ENCODE measurements around the gene THOC1. TPM values are rescaled to one million over a fixed set of nuclear protein-coding genes. Genes with fewer than 3 reads are reported as not detected.

THOC1 gene
- polyA plus RNA-seq, 4 donors = 56.9 to 124 (median 75.9) TPM

GRCh38 chr18:285817-286216, 18.0 kb upstream of the THOC1 start:
- no peak for DNase-seq (ENCODE audit: low read depth in 4 of 4, low spot score in 3 of 4)

GRCh38 chr18:275486-275885, 7.6 kb upstream of the THOC1 start:
- DNase-seq (ENCODE audit: low read depth in 4 of 4, low spot score in 3 of 4) = no peak

DNA sequence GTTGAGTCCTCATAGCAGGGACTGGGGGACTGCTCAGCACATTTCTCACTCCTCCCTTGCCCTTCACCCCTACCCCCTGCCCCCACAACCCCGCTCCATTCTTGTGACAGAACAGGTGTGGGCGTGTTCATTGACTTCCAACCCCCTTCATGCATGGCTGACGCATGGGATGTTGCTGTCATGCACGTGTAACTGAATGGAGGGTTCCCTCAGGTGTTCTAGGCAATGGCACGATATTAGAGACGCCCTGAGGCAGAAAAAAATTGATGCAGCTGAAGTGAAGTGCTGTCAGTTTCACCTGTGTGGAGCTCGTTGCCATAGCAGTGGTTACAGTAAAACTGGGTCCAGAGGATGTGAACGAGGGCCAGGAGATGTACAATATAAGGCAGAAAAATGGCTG, 6.5 kb upstream of the THOC1 start:
- DNase-seq (ENCODE audit: low read depth in 4 of 4, low spot score in 3 of 4) = no peak

DNA sequence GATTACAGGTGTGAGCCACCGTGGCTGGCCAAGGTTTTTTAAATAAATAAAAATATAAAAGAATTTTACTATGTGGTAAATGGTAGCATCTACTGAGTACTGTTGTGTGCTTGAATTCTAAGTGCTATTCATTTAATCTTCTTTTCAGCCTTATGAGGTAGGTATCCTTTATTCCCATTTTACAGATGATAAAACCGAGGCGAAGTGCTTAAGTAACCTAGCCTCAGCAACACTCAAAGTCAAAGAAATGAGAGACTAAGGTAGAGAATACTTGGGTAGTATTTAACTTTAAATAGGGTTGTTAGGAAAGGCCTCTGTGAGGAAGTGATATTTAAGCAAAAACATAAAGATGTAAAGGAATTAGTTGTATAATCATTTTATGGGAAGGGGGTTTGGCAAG, 5.7 kb upstream of the THOC1 start:
- DNase-seq (ENCODE audit: low read depth in 4 of 4, low spot score in 3 of 4) = no peak

DNA sequence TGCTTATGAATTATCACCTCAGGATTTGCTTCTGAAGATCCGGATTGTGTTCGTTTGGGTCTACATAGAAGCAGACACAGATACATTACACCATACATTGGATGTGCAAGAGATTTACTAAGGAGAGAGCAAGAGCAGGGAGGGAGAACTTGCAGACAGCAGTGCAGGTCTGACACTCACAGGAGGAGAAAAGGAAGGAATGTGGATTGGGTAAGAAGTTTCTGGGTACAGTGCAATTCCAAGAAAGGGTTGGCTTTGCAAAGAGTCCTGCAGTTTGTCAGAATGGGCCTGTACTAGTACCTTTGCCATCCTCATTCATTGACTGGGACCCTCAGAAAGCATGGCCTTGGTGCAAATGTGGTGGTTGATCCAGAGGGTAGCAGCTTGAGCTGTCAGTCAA, 4.8 kb upstream of the THOC1 start:
- no peak for DNase-seq (ENCODE audit: low read depth in 4 of 4, low spot score in 3 of 4)

- no peak for DNase-seq (ENCODE audit: low read depth in 4 of 4, low spot score in 3 of 4)
These were observed 1.7 kb upstream of the THOC1 start for GRCh38 chr18:269480-270095.

DNA sequence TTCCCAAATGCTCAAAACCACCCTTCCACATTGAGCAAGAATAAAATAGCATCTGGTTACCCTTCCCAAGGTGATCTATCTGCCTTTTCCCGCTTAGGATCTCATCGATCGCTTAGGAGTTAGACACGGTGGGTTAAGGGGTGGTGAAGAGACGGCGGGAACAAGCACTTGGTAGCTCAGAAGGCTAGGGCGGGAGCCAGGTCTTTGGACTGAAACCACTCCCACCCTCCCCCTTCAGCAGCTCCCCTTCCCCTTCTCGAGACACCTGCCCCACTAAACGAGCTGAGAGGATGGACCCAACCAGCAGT, 513 bp downstream of the THOC1 start:
- DNase-seq (ENCODE audit: low read depth in 4 of 4, low spot score in 3 of 4) = peak in 2 of 4 donors; percentile 35 to 39

GRCh38 chr18:261398-262073, 6.3 kb downstream of the THOC1 start:
- DNase-seq (ENCODE audit: low read depth in 4 of 4, low spot score in 3 of 4) = no peak

GRCh38 chr18:260547-260946, 7.3 kb downstream of the THOC1 start:
- no peak for DNase-seq (ENCODE audit: low read depth in 4 of 4, low spot score in 3 of 4)

DNA sequence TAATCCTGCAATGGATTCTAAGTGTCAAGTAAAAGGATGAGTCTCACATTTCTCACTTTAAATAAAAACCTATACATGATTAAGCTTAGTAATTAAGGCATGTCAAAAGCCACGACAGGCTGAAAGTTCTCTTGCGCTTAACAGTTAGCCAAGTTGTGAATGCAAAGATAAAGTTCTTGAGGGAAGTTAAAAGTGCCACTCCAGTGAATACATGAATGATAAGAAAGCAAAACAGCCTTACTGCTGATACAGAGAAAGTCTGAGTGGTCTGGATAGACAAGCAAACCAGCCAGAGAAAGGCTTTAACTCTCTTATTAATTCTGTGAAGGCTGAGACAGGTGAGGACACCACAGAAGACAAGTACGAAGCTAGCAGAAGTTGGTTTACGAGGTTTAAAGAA, 12.7 kb downstream of the THOC1 start:
- DNase-seq (ENCODE audit: low read depth in 4 of 4, low spot score in 3 of 4) = no peak

DNA sequence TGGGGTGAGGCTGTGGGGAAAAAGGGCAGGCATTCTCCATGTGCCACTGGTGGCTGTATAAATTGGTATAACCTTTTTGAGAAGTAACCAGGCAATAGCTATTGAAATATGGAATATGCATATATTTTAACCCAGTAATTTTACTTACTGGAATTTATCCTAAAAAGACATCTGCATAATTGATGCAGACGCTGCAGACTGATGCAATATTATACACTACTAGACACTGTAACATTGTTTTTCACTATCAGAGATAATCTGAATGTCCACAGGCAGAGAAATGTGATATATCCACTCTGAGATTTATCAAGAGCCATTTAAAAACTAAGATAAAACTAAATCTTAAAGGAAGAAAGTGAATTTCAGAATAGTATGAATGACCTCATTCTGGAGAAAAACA, 14.7 kb downstream of the THOC1 start:
- no peak for DNase-seq (ENCODE audit: low read depth in 4 of 4, low spot score in 3 of 4)

- DNase-seq (ENCODE audit: low read depth in 4 of 4, low spot score in 3 of 4) = no peak
These were observed 16.3 kb downstream of the THOC1 start for GRCh38 chr18:251572-251971.

DNA sequence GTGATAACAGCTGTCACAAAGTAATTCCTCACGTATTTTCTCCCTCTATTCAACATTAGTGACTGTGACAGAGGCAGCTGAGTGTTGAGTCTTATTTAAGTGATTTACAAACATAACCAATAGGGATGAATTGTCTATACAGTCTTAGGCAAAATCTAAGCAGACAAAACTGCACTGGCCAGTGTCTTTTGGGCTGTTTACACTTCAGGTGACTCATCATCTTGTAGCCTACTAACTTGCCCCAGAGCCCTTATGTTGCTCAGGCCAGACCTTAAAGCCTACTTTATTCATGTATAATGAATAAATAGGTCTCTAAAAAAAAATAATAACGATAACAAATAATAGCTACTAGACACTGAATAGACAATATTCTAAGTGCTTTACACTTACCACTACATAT, 17.2 kb downstream of the THOC1 start:
- DNase-seq (ENCODE audit: low read depth in 4 of 4, low spot score in 3 of 4) = no peak

GRCh38 chr18:248053-248452, 19.8 kb downstream of the THOC1 start:
- DNase-seq (ENCODE audit: low read depth in 4 of 4, low spot score in 3 of 4) = no peak

GRCh38 chr18:245282-245847, 22.5 kb downstream of the THOC1 start:
- no peak for DNase-seq (ENCODE audit: low read depth in 4 of 4, low spot score in 3 of 4)

- DNase-seq (ENCODE audit: low read depth in 4 of 4, low spot score in 3 of 4) = no peak
These were observed 27.7 kb downstream of the THOC1 start for GRCh38 chr18:240175-240574.

GRCh38 chr18:231563-231962, 36.3 kb downstream of the THOC1 start:
- no peak for DNase-seq (ENCODE audit: low read depth in 4 of 4, low spot score in 3 of 4)

- DNase-seq (ENCODE audit: low read depth in 4 of 4, low spot score in 3 of 4) = no peak
These were observed 39.3 kb downstream of the THOC1 start for GRCh38 chr18:228586-228985.

GRCh38 chr18:227902-228301, 39.9 kb downstream of the THOC1 start:
- DNase-seq (ENCODE audit: low read depth in 4 of 4, low spot score in 3 of 4) = no peak

DNA sequence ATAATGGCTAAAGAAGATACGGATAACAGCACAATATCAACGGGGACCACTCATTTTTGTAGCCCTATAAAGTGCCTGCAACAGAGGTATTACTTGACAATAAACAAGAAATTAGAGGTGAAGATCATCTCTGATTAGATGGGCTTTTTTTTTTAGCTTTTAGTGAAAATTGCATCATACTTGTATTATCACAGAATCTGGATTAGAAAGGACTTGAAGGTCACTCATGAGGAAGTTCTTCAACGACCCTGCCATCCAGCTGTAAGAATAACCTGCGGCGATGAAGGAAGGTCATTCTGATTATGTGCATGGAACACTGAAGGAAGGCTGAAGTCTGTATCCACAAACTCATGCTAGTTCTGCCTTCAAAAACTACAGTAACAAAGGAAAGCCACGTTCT, 40.5 kb downstream of the THOC1 start:
- DNase-seq (ENCODE audit: low read depth in 4 of 4, low spot score in 3 of 4) = no peak

GRCh38 chr18:225745-226144, 42.1 kb downstream of the THOC1 start:
- DNase-seq (ENCODE audit: low read depth in 4 of 4, low spot score in 3 of 4) = no peak

DNA sequence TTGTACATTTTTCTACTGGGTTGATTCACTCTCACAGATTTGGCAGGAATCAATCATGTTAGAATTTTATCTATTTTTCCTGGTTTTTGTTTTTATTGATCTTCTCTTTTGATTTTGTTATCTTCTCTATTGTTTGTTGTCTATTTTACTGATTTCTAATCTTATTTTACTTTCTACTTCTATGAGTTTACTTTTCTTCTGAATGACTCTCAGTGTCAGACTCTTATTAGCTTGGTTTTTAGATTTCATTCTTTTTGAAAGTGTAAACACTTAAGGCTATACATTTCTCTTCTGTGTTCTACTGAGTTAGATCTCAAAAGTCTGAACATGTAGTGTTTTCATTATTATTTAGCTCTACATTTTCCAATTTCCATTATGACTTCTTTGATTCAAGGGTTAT, 47.1 kb downstream of the THOC1 start:
- no peak for DNase-seq (ENCODE audit: low read depth in 4 of 4, low spot score in 3 of 4)

Data from left renal pelvis (tissue), 4 donors.